Measurements from ENCODE around the gene MTHFD1. TPM values are rescaled to one million over a fixed set of nuclear protein-coding genes. Genes with fewer than 3 reads are reported as not detected.
A peak's percentile ranks its signal among the peaks of the same experiment; 100 is the strongest.

The MTHFD1 gene
- total RNA-seq, 3 donors from 2014 or later (not counting 1 experiment from before 2014, with no cell fraction given): 27.6 to 34.6 (median 28.0) TPM

DNA sequence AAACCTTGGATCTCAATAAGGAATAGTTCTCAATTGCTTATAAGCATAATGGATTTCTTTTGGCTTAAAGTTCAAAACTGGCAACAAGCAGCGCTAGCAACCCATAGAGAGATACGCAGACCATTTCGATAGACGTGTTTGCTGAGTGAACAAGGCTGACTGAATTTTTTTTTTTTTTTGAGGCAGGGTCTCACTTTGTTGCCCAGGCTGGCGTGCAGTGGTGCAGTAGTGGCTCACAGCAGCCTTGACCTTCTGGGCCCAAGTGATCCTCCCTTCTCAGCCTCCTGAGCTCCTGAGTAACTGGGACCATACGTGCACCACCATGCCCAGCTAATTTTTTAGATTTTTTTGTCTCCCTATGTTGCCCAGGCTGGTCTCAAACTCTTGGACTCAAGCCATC lies 75.7 kb downstream of the MTHFD1 start:
- WGBS (ENCODE audit: insufficient coverage): 97% methylated on average over 6 of the region's 6 CpGs
- Histone ChIP-seq H3K9me3 (ENCODE audit: control insufficient read depth, insufficient read depth, low read length) (no peaks in the 10 kb centered on the region), H3K27me3 (ENCODE audit: control insufficient read depth, insufficient read depth, low read length) (no peaks in the 10 kb centered on the region), H3K4me1 (ENCODE audit: control insufficient read depth, insufficient read depth, low read length) (peaks cover 14% of the 10 kb centered on the region), H3K27ac (ENCODE audit: low read length) (no peak overlapping the region), H3K4me3 (ENCODE audit: low read length) (no peak overlapping the region), H3K36me3 (ENCODE audit: control insufficient read depth, insufficient read depth, low read length) (no peaks in the 10 kb centered on the region)
- Mint-ChIP-seq H3K27me3 (ENCODE audit: low read depth in 2 of 2) (no peaks in the 10 kb centered on the region), H3K4me3 (peak overlapping the region; percentile 94), H3K4me1 (peaks cover 36 to 47% of the 10 kb centered on the region in 2 donors), H3K27ac (peak overlapping the region; percentile 89 to 92), H3K36me3 (no peaks in the 10 kb centered on the region), H3K9me3 (no peaks in the 10 kb centered on the region)
- ATAC-seq (no peak), DNase-seq (no peak)
- intact Hi-C loops (cut with micrococcal nuclease): no loop called here
- TF ChIP-seq, protein P1, sequence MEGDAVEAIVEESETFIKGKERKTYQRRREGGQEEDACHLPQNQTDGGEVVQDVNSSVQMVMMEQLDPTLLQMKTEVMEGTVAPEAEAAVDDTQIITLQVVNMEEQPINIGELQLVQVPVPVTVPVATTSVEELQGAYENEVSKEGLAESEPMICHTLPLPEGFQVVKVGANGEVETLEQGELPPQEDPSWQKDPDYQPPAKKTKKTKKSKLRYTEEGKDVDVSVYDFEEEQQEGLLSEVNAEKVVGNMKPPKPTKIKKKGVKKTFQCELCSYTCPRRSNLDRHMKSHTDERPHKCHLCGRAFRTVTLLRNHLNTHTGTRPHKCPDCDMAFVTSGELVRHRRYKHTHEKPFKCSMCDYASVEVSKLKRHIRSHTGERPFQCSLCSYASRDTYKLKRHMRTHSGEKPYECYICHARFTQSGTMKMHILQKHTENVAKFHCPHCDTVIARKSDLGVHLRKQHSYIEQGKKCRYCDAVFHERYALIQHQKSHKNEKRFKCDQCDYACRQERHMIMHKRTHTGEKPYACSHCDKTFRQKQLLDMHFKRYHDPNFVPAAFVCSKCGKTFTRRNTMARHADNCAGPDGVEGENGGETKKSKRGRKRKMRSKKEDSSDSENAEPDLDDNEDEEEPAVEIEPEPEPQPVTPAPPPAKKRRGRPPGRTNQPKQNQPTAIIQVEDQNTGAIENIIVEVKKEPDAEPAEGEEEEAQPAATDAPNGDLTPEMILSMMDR (IDR thresholded peaks at IDR 0.05): no peak

DNA sequence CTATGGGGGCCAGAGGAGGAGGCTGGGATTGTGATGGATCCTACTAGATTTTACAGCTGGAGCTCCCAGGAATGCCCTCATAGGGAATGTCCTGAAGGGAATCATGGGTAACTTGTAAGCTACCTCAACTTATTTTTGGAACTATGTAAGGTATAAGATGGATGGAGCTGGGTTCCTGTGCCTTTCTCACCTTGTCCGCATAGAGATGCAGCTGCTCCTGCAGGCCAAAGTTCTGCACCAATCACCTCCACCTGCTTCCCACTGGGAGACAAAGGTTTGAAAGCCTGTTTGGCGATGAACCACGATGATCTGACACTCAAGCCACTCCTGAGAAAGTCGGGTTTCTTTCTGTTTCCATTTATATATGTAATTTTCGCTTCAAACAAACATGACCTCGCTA lies 76.5 kb downstream of the MTHFD1 start:
- H3K27ac Mint-ChIP-seq: peak overlapping the region; percentile 89 to 92
- TF ChIP-seq, protein P1 (IDR thresholded peaks at IDR 0.05): no peak
- peaks cover 14% of the 10 kb centered on the region for H3K4me1 ChIP-seq (ENCODE audit: control insufficient read depth, insufficient read depth, low read length)
- H3K4me3 Mint-ChIP-seq: peak overlapping the region; percentile 94
- no peaks in the 10 kb centered on the region for H3K27me3 ChIP-seq (ENCODE audit: control insufficient read depth, insufficient read depth, low read length)
- H3K36me3 Mint-ChIP-seq: no peaks in the 10 kb centered on the region
- WGBS (ENCODE audit: insufficient coverage): 10% methylated on average over 5 of the region's 6 CpGs
- ATAC-seq (peak in 1 of 3 donors; percentile 30), DNase-seq (no peak)
- H3K27me3 Mint-ChIP-seq (ENCODE audit: low read depth in 2 of 2): no peaks in the 10 kb centered on the region
- H3K9me3 ChIP-seq (ENCODE audit: control insufficient read depth, insufficient read depth, low read length): no peaks in the 10 kb centered on the region
- no peaks in the 10 kb centered on the region for H3K36me3 ChIP-seq (ENCODE audit: control insufficient read depth, insufficient read depth, low read length)
- H3K4me3 ChIP-seq (ENCODE audit: low read length): peak overlapping the region; percentile 71
- intact Hi-C loops (cut with micrococcal nuclease): loop anchor here (1.0 to 5.0 kb wide), 4 partner anchors 19 to 77 kb away; partner anchors contain the start of genes MTHFD1, ZBTB1 and ZBTB25
- no peaks in the 10 kb centered on the region for H3K9me3 Mint-ChIP-seq
- H3K4me1 Mint-ChIP-seq: peaks cover 38 to 45% of the 10 kb centered on the region in 2 donors
- peak overlapping the region; percentile 62 for H3K27ac ChIP-seq (ENCODE audit: low read length)

DNA sequence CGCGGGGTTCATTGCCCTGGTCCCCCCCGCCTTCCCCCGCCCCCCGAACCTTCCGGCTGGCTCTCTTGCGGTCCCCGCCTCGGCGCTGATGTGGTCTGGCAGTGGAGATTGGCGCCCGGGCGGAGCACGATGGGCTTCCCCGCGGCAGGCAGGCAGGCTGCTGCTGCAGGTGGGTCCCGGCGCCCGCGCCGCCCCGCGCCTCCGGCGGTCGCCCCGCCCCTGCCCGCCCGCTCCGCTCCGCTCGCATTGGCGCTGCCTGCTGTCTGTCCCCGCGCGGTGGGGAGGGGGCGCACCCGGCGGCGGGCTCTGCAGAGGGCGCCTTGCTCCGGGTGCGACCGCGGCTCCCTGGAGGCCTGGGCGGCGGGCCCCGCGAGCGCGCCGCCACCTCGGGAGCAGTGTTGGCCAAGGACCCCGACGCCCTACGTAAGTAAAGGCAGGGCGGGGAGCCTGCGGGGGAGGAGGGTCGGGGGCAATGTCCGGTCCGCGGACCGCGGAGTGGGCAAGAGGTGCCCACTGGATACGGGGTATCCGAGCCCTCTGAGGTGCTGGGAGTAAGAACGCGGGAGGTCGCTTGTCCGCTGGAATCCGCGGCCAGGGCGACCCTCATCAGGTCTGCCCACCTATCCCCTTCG lies 77.2 kb downstream of the MTHFD1 start, which contains the start of gene AKAP5:
AKAP5 (plus strand) TSS at position 309 of the 632 bp plus-strand sequence. CDS start 2,896 bp downstream, outside the sequence.
- under 1% methylated on average over 74 of the region's 74 CpGs for WGBS (ENCODE audit: insufficient coverage)
- H3K36me3 ChIP-seq (ENCODE audit: control insufficient read depth, insufficient read depth, low read length): no peaks in the 10 kb centered on the region
- Mint-ChIP-seq H3K27me3 (ENCODE audit: low read depth in 2 of 2) (no peaks in the 10 kb centered on the region), H3K36me3 (no peaks in the 10 kb centered on the region), H3K9me3 (no peaks in the 10 kb centered on the region), H3K4me1 (peaks cover 41% of the 10 kb centered on the region in 2 donors), H3K27ac (peak within 1 kb of the TSS; percentile 89 to 92), H3K4me3 (peak within 1 kb of the TSS; percentile 96)
- DNase-seq (peak; percentile 66 to 82), ATAC-seq (peak; percentile 86 to 91 (median 88))
- H3K4me1 ChIP-seq (ENCODE audit: control insufficient read depth, insufficient read depth, low read length): peaks cover 14% of the 10 kb centered on the region
- H3K27ac ChIP-seq (ENCODE audit: low read length): peak within 1 kb of the TSS; percentile 62
- peak within 1 kb of the TSS; percentile 71 for H3K4me3 ChIP-seq (ENCODE audit: low read length)
- intact Hi-C loops (cut with micrococcal nuclease): loop anchor here (1.0 to 5.0 kb wide), 4 partner anchors 20 to 78 kb away; partner anchors contain the start of genes MTHFD1, ZBTB1 and ZBTB25
- no peaks in the 10 kb centered on the region for H3K9me3 ChIP-seq (ENCODE audit: control insufficient read depth, insufficient read depth, low read length)
- TF ChIP-seq, protein P1 (IDR thresholded peaks at IDR 0.05): no peak
- no peaks in the 10 kb centered on the region for H3K27me3 ChIP-seq (ENCODE audit: control insufficient read depth, insufficient read depth, low read length)

Measured in natural killer cell (primary cell).